Pulmonary artery endothelial cell (primary cell): Measurements from ENCODE around the gene FRMD3. TPM values are rescaled to one million over a fixed set of nuclear protein-coding genes. Genes with fewer than 3 reads are reported as not detected.
A peak's percentile ranks its signal among the peaks of the same experiment; 100 is the strongest.

ENCODE experiments used
- DNase-seq: peaks from one replicate; pipeline ENCODE4 v3.0.0-alpha.2; 2011; ENCODE audit warnings: low read depth, low spot score
- total RNA-seq: library from RNA; depleted of rRNA; stranded (reverse); fragments of >200 nt; gene quantifications from 2 replicates; pipeline ENCODE4 v1.2.3, GENCODE V29; 2014

FRMD3 gene
- total RNA-seq, 1 donor from 2014 or later = 17.2 TPM

DNA sequence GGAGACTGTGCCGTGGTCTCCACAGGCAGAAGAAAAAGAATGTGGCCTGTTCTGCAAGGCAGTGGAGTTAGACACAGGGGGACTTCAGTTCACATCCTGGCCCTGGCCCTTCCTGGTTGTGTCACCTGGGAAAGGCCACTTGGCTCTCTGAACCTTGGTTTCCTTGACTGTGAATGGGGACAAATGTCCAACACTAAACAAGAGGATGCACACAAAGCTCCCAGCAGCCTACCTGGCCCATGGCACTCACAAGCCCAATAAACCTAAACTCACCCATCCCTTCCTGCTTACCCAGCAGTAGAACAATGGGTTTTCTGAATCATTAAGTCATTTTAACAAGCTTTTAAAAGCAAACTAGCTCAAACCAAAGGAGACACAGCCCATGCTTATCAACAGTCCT lies 103.9 kb downstream of the FRMD3 start:
- DNase-seq = no peak

DNA sequence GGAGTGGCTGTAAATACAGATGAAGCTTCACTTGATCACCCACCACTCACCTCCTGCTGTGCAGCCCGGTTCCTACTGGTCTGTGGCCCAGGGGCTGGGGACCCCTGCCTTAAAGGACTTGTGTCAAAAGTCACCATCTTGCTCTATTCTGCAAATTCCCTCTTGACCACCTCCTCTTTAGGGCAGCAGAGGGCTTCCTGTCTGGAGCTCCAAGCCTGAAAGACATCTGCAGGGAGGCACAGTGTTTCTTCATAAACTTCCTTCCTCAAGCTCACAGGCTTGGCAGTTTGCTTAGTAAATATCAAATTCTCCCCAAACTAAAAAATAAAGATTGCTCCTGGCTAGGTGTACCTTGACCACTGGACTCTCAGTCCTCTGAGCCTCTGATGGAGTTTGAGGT lies 104.4 kb downstream of the FRMD3 start:
- no peak for DNase-seq

GRCh38 chr9:83432877-83433550 lies 105.2 kb downstream of the FRMD3 start:
- DNase-seq = no peak

- DNase-seq = peak; percentile 30
Observed at GRCh38 chr9:83432104-83432627, 106.0 kb downstream of the FRMD3 start.

DNA sequence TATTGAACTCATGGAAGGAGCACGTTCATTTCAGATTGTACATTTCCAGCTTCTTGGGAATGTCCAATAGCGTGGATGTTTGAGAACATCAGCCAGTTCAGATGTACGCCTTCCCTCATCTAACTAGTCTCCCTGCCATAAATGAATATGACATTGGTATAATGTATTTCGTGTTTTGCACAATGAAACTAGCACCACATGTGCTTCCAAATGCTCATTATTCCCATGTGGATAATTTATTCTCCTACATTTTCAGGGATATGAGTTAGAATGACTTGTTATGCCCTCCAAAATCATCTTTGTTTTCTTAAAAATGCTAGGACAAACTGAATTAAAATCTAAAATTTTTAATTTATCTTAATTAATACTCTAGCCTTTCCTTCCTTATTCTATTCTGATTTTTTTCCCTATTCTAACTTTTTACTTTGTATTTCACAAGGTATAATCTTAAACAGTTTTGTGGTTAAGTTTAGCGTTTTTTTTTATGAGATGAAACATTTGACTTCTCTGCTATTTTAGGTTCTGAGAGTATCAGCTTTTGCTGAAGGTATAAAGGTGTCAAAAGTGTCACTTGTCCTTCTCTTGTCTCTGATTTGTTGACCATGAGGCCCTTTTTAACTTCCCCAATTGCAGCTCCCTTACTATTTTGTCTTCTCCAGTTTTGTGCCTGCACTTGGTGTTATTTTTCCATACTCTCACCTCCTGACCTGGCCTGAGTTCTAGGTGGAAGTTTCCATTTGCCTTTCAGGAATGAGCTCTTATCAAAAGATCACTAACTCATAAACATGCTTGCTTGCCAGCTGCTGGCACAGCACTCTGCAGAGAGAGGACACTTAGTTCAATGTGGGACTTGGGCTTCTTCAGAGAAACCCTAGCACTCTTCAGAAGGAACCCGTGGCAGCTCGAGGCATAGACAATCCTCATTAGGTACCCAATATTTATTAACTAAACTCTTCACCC lies 106.8 kb downstream of the FRMD3 start:
- no peak for DNase-seq

DNA sequence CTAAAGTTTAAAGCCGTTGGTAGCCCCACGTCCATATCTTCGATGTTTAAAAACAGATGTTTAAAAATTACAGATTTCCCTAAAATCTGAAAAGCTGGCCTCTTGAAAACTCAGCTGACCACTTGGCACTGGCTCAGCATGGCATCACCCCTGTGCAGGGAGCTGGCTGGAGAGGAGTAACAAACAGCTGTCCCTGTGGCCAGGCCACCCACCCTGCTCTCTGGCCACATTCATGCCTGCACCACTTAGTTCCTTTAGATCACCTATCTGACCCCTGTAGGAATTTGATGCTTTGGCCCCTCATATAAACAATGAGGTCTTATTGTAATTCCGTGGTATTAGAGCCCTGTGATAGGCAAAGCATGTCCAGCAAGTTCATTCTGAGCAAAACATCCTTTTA lies 107.5 kb downstream of the FRMD3 start:
- DNase-seq = no peak

DNA sequence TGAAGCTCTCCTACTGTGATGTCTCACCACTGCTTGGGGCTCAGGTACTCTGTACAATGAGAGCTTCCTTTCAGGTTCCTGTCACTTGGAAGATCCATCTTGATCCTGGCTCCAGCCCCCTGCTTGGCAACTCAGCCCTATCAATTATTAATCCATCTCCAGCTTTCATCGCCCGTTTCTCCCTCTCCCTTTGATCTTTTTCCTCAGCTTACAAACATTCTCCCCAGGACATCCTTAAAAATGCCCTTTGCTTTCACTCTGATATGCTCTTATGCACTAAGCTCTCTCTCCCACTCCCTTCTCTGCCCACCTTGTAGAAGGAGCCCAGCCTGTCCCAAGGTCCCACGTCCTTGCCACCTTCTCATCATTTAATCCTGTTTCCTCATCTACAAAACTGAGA lies 109.0 kb downstream of the FRMD3 start:
- no peak for DNase-seq

DNA sequence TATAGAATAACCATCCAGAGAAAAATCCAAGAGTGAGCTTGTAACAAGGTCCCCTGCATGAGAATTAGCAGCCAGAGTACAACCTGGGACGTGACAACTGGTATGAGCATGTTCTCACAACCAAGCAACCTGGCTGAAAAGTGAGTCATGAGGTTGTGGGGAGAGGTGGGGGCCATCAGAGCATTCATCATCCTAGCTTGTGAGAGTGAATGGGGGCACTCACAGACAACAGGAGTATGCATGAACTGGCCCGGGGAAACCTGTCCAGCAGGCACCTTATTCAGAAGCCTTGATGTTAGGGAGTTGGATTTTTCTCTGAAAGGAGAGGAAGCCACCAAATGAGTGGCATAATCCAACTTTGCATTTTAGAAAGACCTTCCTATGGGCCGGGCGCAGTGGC lies 113.0 kb downstream of the FRMD3 start:
- DNase-seq = no peak

- no peak for DNase-seq
Observed at GRCh38 chr9:83424831-83425230, 113.4 kb downstream of the FRMD3 start.

DNA sequence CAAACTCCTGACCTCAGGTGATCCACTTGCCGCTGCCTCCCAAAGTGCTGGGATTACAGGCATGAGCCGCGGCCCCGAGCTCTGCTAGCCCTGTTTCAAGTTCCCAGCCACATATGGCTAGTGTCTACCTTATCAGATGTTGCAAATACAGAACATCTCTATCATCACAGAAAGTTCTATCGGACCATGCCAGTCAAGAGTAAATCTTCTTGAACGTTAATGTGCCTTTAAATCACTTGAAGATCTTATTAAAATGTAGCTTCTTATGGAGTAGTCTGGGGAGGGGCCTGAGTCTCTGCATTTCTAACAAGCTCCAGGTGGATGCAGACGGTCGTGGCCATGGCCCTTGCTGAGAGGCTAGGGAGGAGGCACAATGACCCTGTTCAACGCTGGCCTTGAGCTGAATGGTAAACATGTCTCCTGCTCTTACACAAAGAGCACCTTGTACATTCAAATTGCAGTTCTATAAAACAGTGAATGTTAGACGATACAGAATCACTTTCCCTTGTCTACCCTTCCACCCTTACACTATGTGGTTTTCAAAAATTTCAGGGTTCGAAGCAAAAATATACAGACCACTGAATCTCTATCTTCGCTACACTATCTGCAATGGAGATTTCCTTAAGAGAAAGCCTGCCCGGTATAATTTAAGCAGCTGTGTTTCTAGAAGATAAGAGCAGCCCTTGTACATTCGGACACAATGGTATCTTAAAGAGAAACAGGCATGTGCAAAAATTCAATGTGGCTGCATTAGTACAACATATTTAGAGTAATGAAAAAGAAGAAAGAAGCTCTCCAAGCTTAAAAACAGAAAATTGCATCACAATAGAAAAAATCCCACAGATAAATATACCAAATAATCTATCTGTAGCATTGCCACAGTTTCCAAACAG lies 114.1 kb downstream of the FRMD3 start:
- DNase-seq = no peak

DNA sequence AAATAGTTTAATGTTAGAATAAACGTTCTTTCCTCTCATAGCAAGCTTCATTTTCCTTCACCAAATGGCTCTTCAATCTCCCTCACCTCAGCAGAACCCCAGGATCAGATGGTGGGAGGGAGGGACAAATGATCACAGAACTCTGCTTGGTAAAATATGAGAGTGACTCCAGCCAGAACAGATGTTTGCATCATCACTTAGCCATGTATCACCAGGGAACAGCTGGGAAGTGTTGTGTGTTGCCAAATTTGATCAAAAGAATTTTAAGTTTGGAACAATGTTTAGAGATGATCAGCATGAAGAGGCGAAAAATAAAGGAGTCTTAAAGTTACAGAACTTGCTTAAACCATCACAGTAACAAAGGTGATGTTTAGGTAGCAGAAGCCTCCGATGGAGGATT lies 115.7 kb downstream of the FRMD3 start:
- DNase-seq = no peak

DNA sequence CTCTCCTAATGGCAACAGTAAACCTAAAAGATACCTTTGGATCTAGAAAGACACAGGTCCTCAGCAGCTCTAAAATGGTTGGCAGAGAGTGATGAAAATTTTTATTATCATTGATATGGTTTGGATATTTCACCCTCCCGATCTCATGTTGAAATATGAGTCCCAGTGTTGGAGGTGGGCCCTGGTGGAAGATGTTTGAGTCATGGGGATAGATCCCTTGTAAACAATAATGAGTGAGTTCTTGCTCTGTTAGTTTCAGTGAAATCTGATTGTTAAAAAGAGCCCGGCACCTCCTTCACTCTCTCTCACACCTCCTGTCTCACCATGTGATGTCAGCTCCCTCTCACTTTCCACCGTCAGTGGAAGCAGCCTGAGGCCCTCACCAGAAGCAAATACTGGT lies 117.7 kb downstream of the FRMD3 start:
- DNase-seq = no peak

GRCh38 chr9:83419961-83420360 lies 118.2 kb downstream of the FRMD3 start:
- no peak for DNase-seq

- no peak for DNase-seq
Observed at GRCh38 chr9:83418283-83418682, 119.9 kb downstream of the FRMD3 start.

GRCh38 chr9:83413367-83413766 lies 124.8 kb downstream of the FRMD3 start:
- no peak for DNase-seq

DNA sequence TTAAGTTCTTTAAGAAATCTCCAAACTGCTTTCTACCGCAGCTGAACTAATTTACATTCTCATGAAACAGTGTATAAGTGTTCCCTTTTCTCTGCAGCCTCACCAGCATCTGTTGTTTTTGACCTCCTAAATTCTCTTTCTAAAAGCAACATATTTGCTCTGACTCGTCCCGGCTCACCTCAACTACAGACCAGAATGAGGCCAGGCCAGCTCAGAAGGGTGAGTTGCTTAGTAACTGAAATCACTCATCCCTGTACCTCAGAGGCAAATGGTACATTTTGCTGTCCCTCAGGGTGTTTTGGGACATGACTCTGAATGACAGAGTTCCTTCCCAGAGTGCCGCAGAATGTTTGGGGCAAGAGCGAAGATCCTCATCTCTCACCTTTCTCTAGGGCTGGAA lies 127.5 kb downstream of the FRMD3 start:
- no peak for DNase-seq

DNA sequence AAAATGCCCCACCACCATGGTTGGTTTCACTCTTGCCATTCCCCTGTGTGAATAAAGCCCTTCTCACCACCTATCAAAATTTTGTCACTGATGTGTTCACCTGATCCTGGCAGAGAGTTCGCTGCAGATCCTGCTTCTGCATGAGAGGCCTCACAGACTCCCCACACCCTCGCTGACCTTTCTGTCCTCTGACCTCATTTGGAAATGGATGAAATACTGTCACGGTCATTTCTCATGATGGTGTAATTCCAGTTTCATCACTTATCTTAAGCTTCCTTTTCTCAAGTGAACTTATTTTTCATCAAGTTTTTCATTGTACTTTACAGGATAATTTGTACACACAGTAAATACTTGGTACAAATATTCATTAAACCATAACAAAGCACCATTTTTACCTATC lies 131.3 kb downstream of the FRMD3 start:
- no peak for DNase-seq

GRCh38 chr9:83405759-83406158 lies 132.4 kb downstream of the FRMD3 start:
- no peak for DNase-seq

- no peak for DNase-seq
Observed at GRCh38 chr9:83403527-83404238, 134.5 kb downstream of the FRMD3 start.

GRCh38 chr9:83401328-83401900 lies 136.8 kb downstream of the FRMD3 start:
- DNase-seq = no peak

DNA sequence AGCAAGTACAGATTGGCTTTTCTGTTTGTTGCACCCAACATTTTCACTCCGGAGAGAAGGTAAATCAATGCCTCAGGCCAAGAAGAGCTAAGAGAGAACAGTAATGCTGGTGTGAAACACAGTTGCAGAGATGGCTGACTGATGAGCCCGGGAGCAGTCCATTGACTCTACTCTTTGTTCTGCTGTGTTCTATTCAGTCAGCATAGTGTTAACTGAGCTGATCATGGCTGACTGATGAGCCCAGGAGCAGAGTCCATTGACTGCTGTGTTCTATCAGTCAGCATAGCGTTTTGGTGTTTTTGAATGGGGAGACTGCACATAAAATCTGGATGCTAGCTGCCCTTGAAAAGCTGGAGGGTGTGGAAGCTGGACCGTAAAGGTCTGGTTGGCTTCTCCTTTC lies 141.4 kb downstream of the FRMD3 start:
- no peak for DNase-seq
